Neural cell (in vitro differentiated cells): ENCODE measurements around the gene CSMD2. TPM values are rescaled to one million over a fixed set of nuclear protein-coding genes. Genes with fewer than 3 reads are reported as not detected.

Experiments
- H2AFZ ChIP-seq: fragments of 200-600, 300-800 bp; sonication (generic), shearing (Covaris generic); 2 replicates; pipeline ENCODE4 v1.6.0; 2014; ENCODE audit warnings: low read depth, mild to moderate bottlenecking, antibody characterized with exemption, low read length, moderate library complexity
- H3F3A ChIP-seq: fragments of 200-600 bp; shearing (Covaris generic); 2 replicates; pipeline ENCODE4 v1.6.1; 2016; ENCODE audit warnings: mild to moderate bottlenecking, moderate library complexity, mixed read lengths, antibody characterized with exemption, low read length; ENCODE audit not compliant: insufficient read depth, poor library complexity, severe bottlenecking
- H3K27ac ChIP-seq: fragments of 200-600, 300-800 bp; sonication (generic), shearing (Covaris generic); 2 replicates; pipeline ENCODE4 v1.5.1; 2014; ENCODE audit warnings: mild to moderate bottlenecking, low read length, moderate library complexity
- H3K27me3 ChIP-seq: fragments of 300-800, 200-600 bp; sonication (generic), shearing (Covaris generic); 2 replicates; pipeline ENCODE4 v1.6.0; 2014; ENCODE audit warnings: mild to moderate bottlenecking, low read depth, low read length, moderate library complexity; ENCODE audit not compliant: insufficient read depth
- H3K36me3 ChIP-seq: fragments of 300-800, 200-600 bp; sonication (generic), shearing (Covaris generic); 2 replicates; pipeline ENCODE4 v1.5.1; 2014; ENCODE audit warnings: mild to moderate bottlenecking, antibody characterized with exemption, low read length, moderate library complexity; ENCODE audit not compliant: insufficient read depth
- H3K4me2 ChIP-seq: fragments of 300-800, 200-600 bp; sonication (generic), shearing (Covaris generic); 2 replicates; pipeline ENCODE4 v1.6.0; 2014; ENCODE audit warnings: mild to moderate bottlenecking, low read length
- H3K4me3 ChIP-seq: fragments of 300-800, 200-600 bp; sonication (generic), shearing (Covaris generic); 2 replicates; pipeline ENCODE4 v1.5.1; 2014; ENCODE audit warnings: mild to moderate bottlenecking, low read length, moderate library complexity
- H3K79me2 ChIP-seq: fragments of 200-600 bp; shearing (Covaris generic); replicated peaks from 2 replicates; pipeline ENCODE4 v1.6.0; 2014; ENCODE audit warnings: mild to moderate bottlenecking, low read length, moderate library complexity; ENCODE audit not compliant: insufficient read depth
- H3K9ac ChIP-seq: fragments of 300-800, 200-600 bp; sonication (generic), shearing (Covaris generic); 2 replicates; pipeline ENCODE4 v1.6.1; 2016; ENCODE audit warnings: mild to moderate bottlenecking, low read length, mixed read lengths
- H3K9me2 ChIP-seq: fragments of 200-600 bp; shearing (Covaris generic); 2 replicates; pipeline ENCODE4 v1.6.1; 2016; ENCODE audit warnings: mild to moderate bottlenecking, low read length, mixed read lengths; ENCODE audit not compliant: insufficient read depth
- H3K9me3 ChIP-seq: fragments of 200-600, 300-800 bp; sonication (generic), shearing (Covaris generic); 2 replicates; pipeline ENCODE4 v1.6.1; 2016; ENCODE audit warnings: mild to moderate bottlenecking, mixed run types, low read length, moderate library complexity, mixed read lengths
- H4K20me1 ChIP-seq: fragments of 200-600 bp; shearing (Covaris generic); 2 replicates; pipeline ENCODE4 v1.6.1; 2016; ENCODE audit warnings: mild to moderate bottlenecking, mixed run types; ENCODE audit not compliant: insufficient read depth
- CTCF ChIP-seq: fragments of 450-650 bp; IDR thresholded peaks from 2 replicates; pipeline ENCODE4 v1.5.1; 2014; ENCODE audit warnings: antibody characterized with exemption, mild to moderate bottlenecking, moderate library complexity; ENCODE audit not compliant: poor library complexity, severe bottlenecking
- EP300 ChIP-seq: fragments of 450-650 bp; conservative IDR thresholded peaks from 2 replicates; pipeline ENCODE4 v1.6.1; 2014; ENCODE audit warnings: antibody characterized with exemption, mild to moderate bottlenecking, moderate library complexity; ENCODE audit not compliant: poor library complexity, severe bottlenecking
- EZH2 ChIP-seq: fragments of 200-600, 300-800 bp; shearing (Covaris generic), sonication (generic); IDR thresholded peaks from 2 replicates; pipeline ENCODE4 v1.6.1; 2014; ENCODE audit warnings: antibody characterized with exemption, low read length, borderline replicate concordance, mild to moderate bottlenecking; ENCODE audit not compliant: insufficient read depth, poor library complexity, severe bottlenecking
- MXI1 ChIP-seq: fragments of 450-650 bp; conservative IDR thresholded peaks from 2 replicates; pipeline ENCODE4 v1.6.1; 2014; ENCODE audit warnings: antibody characterized with exemption, mild to moderate bottlenecking; ENCODE audit not compliant: poor library complexity, severe bottlenecking
- POLR2AphosphoS5 ChIP-seq: IDR thresholded peaks from 2 replicates; pipeline ENCODE4 v1.6.1; 2012
- RAD21 ChIP-seq: fragments of 450-650 bp; conservative IDR thresholded peaks from 2 replicates; pipeline ENCODE4 v1.6.1; 2014; ENCODE audit warnings: antibody characterized with exemption, mild to moderate bottlenecking, moderate library complexity
- REST ChIP-seq: IDR thresholded peaks from 2 replicates; pipeline ENCODE4 v1.6.1; 2012; ENCODE audit warnings: borderline replicate concordance
- SMC3 ChIP-seq: fragments of 450-650 bp; conservative IDR thresholded peaks from 2 replicates; pipeline ENCODE4 v1.6.1; 2014; ENCODE audit warnings: antibody characterized with exemption, mild to moderate bottlenecking, moderate library complexity; ENCODE audit not compliant: poor library complexity
- TAF1 ChIP-seq: IDR thresholded peaks from 2 replicates; pipeline ENCODE4 v1.6.1; 2012; ENCODE audit warnings: low read depth
- polyA plus RNA-seq: library from polyadenylated mRNA; depleted of rRNA; stranded (reverse); fragments of >200 nt; gene quantifications from 2 replicates; pipeline ENCODE4 v1.2.3, GENCODE V29; 2014

CSMD2 gene
- polyA plus RNA-seq, 1 donor from 2014 or later, result 9.6 TPM

- H3K79me2 ChIP-seq, result no peaks in the 10 kb centered on the region
- peaks cover 4% of the 10 kb centered on the region for H3K9me3 ChIP-seq
- no peak overlapping the region for H2AFZ ChIP-seq
- H3K27ac ChIP-seq, result no peak overlapping the region
- no peaks in the 10 kb centered on the region for H3K27me3 ChIP-seq
- TF ChIP-seq SMC3 (no peak), CTCF (no peak), TAF1 (no peak), EZH2 (no peak), MXI1 (no peak), REST (no peak), RAD21 (no peak), EP300 (no peak), POLR2AphosphoS5 (no peak)
- no peak overlapping the region for H3K4me3 ChIP-seq
- no peaks in the 10 kb centered on the region for H4K20me1 ChIP-seq
- no peaks in the 10 kb centered on the region for H3K9me2 ChIP-seq
- H3K36me3 ChIP-seq, result no peaks in the 10 kb centered on the region
- H3K9ac ChIP-seq, result no peak overlapping the region
- no peak overlapping the region for H3K4me2 ChIP-seq
- no peaks in the 10 kb centered on the region for H3F3A ChIP-seq
These were observed 494.5 kb downstream of the CSMD2 start for GRCh38 chr1:33670567-33670966.

- H4K20me1 ChIP-seq, result no peaks in the 10 kb centered on the region
- H3K9ac ChIP-seq, result no peak overlapping the region
- H3K27me3 ChIP-seq, result no peaks in the 10 kb centered on the region
- H3K9me3 ChIP-seq, result peaks cover 4% of the 10 kb centered on the region
- no peak overlapping the region for H2AFZ ChIP-seq
- H3K9me2 ChIP-seq, result no peaks in the 10 kb centered on the region
- H3K36me3 ChIP-seq, result no peaks in the 10 kb centered on the region
- no peak overlapping the region for H3K4me2 ChIP-seq
- no peak for TF ChIP-seq EZH2
- no peak for TF ChIP-seq SMC3
- no peak for TF ChIP-seq RAD21
- TF ChIP-seq REST, result no peak
- no peak for TF ChIP-seq POLR2AphosphoS5
- no peaks in the 10 kb centered on the region for H3K79me2 ChIP-seq
- H3F3A ChIP-seq, result no peaks in the 10 kb centered on the region
- no peak overlapping the region for H3K27ac ChIP-seq
- H3K4me3 ChIP-seq, result no peak overlapping the region
These were observed 496.3 kb downstream of the CSMD2 start for GRCh38 chr1:33668695-33669094.
